Endothelial cell of umbilical vein (primary cell): ENCODE data around the gene FHIT. TPM values are rescaled to one million over a fixed set of nuclear protein-coding genes. Genes with fewer than 3 reads are reported as not detected.

Experiments
- BruUV-seq: library from RNA; stranded (reverse); fragments of 400-500 nt; replicated peaks from 2 replicates; lab custom pipeline; 2021; lab: Mats Ljungman, UMichigan
- CTCF ChIA-PET: fragments of 300-600, 350-600 bp; sonication (Branson Sonifier 250); formaldehyde crosslinking; loops from one replicate; lab custom pipeline; 2021; ENCODE audit warnings: antibody characterized with exemption, inconsistent platforms; lab: Charles Lee
- POLR2A ChIA-PET: fragments of 300-600, 350-600 bp; sonication (Branson Sonifier 250); formaldehyde crosslinking; loops from one replicate; lab custom pipeline; 2021; ENCODE audit warnings: antibody characterized with exemption, inconsistent platforms; lab: Charles Lee
- DNase-seq: peaks from one replicate; pipeline ENCODE4 v3.0.0-alpha.2; 2011; ENCODE audit warnings: low read depth, low spot score
- FAIRE-seq: peaks from 2 replicates; lab custom pipeline; 2011; peaks lifted over from hg19 to GRCh38; lab: Jason Lieb, UNC
- H2AFZ ChIP-seq: 2 replicates; pipeline ENCODE4 v1.6.0; 2012; ENCODE audit warnings: low read depth, low read length, control low read depth, inconsistent platforms
- H3K27ac ChIP-seq: 2 replicates; pipeline ENCODE4 v1.5.1; 2011; ENCODE audit warnings: low read depth, mild to moderate bottlenecking, control low read depth, low read length, moderate library complexity; ENCODE audit not compliant: insufficient read depth
- H3K27me3 ChIP-seq, 2 experiments: 2 replicates each; pipeline versions ENCODE4 v1.6.0 to v1.6.1; 2011; ENCODE audit warnings: low read length in 2 of 2, mixed read lengths in 1 of 2; ENCODE audit not compliant: control insufficient read depth in 2 of 2, insufficient read depth in 2 of 2
- H3K36me3 ChIP-seq, 2 experiments: 2 replicates in 1 of 2; 3 replicates in 1 of 2; pipeline ENCODE4 v1.5.1; 2011; ENCODE audit warnings: low read length in 2 of 2, mild to moderate bottlenecking in 1 of 2, moderate library complexity in 1 of 2; ENCODE audit not compliant: control insufficient read depth in 2 of 2, insufficient read depth in 2 of 2; ENCODE audit errors: extremely low read depth in 1 of 2
- H3K4me1 ChIP-seq: 3 replicates; pipeline ENCODE4 v1.5.1; 2011; ENCODE audit warnings: mild to moderate bottlenecking, low read length; ENCODE audit not compliant: control insufficient read depth, insufficient read depth; ENCODE audit errors: extremely low read depth
- H3K4me2 ChIP-seq: 2 replicates; pipeline ENCODE4 v1.6.1; 2011; ENCODE audit warnings: low read length, control low read depth, mixed read lengths; ENCODE audit not compliant: insufficient read depth
- H3K4me3 ChIP-seq, 3 experiments: fragments of 200-600 bp in 1 of 3; sonication (generic), shearing (Covaris generic) in 1 of 3; replicated peaks in 1 of 3; 2 replicates each; pipeline ENCODE4 v1.5.1; 2011 to 2016; ENCODE audit warnings: control low read depth in 3 of 3, low read length in 3 of 3, mild to moderate bottlenecking in 2 of 3, inconsistent platforms in 1 of 3, low read depth in 1 of 3, moderate library complexity in 1 of 3; ENCODE audit not compliant: insufficient read depth in 1 of 3
- H3K79me2 ChIP-seq: 2 replicates; pipeline ENCODE4 v1.6.0; 2012; ENCODE audit warnings: low read length, inconsistent platforms; ENCODE audit not compliant: control insufficient read depth, insufficient read depth
- H3K9ac ChIP-seq: replicated peaks from 2 replicates; pipeline ENCODE3; 2011; ENCODE audit warnings: low read length, control low read depth; ENCODE audit not compliant: insufficient read depth; ENCODE audit errors: extremely low read depth
- H3K9me1 ChIP-seq: replicated peaks from 3 replicates; pipeline ENCODE4 v1.6.0; 2011; ENCODE audit warnings: mild to moderate bottlenecking, low read length; ENCODE audit not compliant: control insufficient read depth, insufficient read depth; ENCODE audit errors: extremely low read depth
- H3K9me3 ChIP-seq: replicated peaks from 2 replicates; pipeline ENCODE4 v1.5.1; 2012; ENCODE audit warnings: low read length, inconsistent platforms; ENCODE audit not compliant: control insufficient read depth, insufficient read depth
- H4K20me1 ChIP-seq: replicated peaks from 2 replicates; pipeline ENCODE3; 2011; ENCODE audit warnings: mild to moderate bottlenecking, low read length; ENCODE audit not compliant: control insufficient read depth, insufficient read depth; ENCODE audit errors: extremely low read depth
- CTCF ChIP-seq, 2 donors: IDR thresholded peaks; 1 replicate in 1 of 2; 2 replicates in 1 of 2; pipeline ENCODE4 v1.5.1; 2011; ENCODE audit warnings: low read length in 2 of 2, mild to moderate bottlenecking in 2 of 2, moderate library complexity in 2 of 2, control low read depth in 1 of 2, inconsistent platforms in 1 of 2, low read depth in 1 of 2; ENCODE audit not compliant: insufficient read depth in 1 of 2; ENCODE audit errors: extremely low read depth in 1 of 2
- EZH2 ChIP-seq: IDR thresholded peaks from 2 replicates; pipeline ENCODE4 v1.6.1; 2012; ENCODE audit warnings: borderline replicate concordance, low read depth, mild to moderate bottlenecking, moderate library complexity, low read length, inconsistent platforms; ENCODE audit not compliant: severe bottlenecking
- FOS ChIP-seq: IDR thresholded peaks from 2 replicates; pipeline ENCODE4 v1.6.1; 2011; ENCODE audit warnings: mild to moderate bottlenecking, low read length, moderate library complexity, borderline replicate concordance; ENCODE audit not compliant: insufficient read depth
- GATA2 ChIP-seq: IDR thresholded peaks from 2 replicates; pipeline ENCODE4 v1.7.0; 2011; ENCODE audit warnings: low read depth, mild to moderate bottlenecking, moderate library complexity, mixed read lengths, low read length; ENCODE audit not compliant: insufficient read length, insufficient read depth
- JUN ChIP-seq: IDR thresholded peaks from 2 replicates; pipeline ENCODE4 v1.6.1; 2011; ENCODE audit warnings: borderline replicate concordance, low read depth; ENCODE audit not compliant: insufficient read length, insufficient read depth
- MAX ChIP-seq: IDR thresholded peaks from 2 replicates; pipeline ENCODE4 v1.6.1; 2011; ENCODE audit not compliant: insufficient read depth, insufficient read length
- MYC ChIP-seq: IDR thresholded peaks from one replicate; pipeline ENCODE4 v1.6.1; 2011; ENCODE audit warnings: mild to moderate bottlenecking, low read depth, low read length
- POLR2A ChIP-seq: IDR thresholded peaks from 2 replicates; pipeline ENCODE4 v1.6.1; 2012; ENCODE audit warnings: low read depth, mild to moderate bottlenecking, control low read depth, low read length
- POLR2AphosphoS5 ChIP-seq: IDR thresholded peaks from 2 replicates; pipeline ENCODE4 v1.6.1; 2012; ENCODE audit warnings: low read depth, mild to moderate bottlenecking, control low read depth, low read length, moderate library complexity; ENCODE audit not compliant: insufficient read depth
- dilution Hi-C: fragments of 300-500 bp; cut with MboI; formaldehyde crosslinking; loops from one replicate; pipeline ENCODE4 v1.15.0; 2019; ENCODE audit warnings: low sequenced_read_pairs; ENCODE audit not compliant: extremely low pct_ligation_motif_present
- intact Hi-C: fragments of 100-400 bp; cut with micrococcal nuclease; formaldehyde crosslinking; loops from one replicate; pipeline ENCODE4 v1.10.0; 2022
- polyA plus RNA-seq, 4 experiments: library from polyadenylated mRNA; depleted of rRNA in 3 of 4; stranded (reverse) in 3 of 4; unstranded in 1 of 4; fragments of >200 nt; gene quantifications; 2 replicates each; pipeline versions ENCODE4 v1.2.1 to v1.2.3, GENCODE V29; 2011 to 2012; ENCODE audit warnings: missing spikeins in 1 of 4
- total RNA-seq: library from RNA; stranded (reverse); gene quantifications from 2 replicates; pipeline ENCODE4 v1.2.3, GENCODE V29; 2021

The FHIT gene
- total and polyA plus RNA-seq, 2 donors (not counting 3 experiments of a cell fraction or from before 2014, with no cell fraction given): 0.47 to 2.2 TPM

DNA sequence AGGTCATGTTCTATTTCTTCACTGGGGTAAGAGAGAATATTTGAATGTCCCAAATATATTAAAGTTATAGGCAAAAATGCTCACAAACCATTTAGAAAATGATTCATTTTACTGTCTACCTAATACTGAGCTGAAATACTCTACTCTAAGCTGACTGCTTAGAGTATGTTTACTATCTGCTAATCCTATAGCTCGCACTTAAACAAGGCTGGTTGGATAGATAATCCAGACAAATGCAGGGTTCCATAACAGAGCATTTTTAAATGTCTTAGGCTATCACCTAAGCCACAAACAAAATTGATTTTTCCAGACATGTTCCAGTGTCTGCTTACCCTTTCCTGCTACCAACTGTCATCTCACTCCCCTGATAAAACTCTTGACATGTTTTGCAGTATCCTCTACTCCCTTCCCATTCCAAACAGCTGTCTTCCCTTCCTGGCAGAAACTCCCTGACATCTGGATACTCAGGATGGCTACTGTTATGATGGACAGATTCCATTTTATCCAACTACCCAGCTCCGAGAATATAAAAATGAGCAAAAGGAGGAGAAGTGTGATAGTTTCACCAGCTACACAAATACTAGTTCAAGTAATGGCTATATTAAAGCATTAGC is 1034.7 kb downstream of the FHIT start:
- H3K9me3 ChIP-seq: no peaks in the 10 kb centered on the region
- no peak overlapping the region for H3K4me3 ChIP-seq
- H3K4me2 ChIP-seq: no peak overlapping the region
- H3K27me3 ChIP-seq: no peaks in the 10 kb centered on the region
- no peaks in the 10 kb centered on the region for H4K20me1 ChIP-seq
- TF ChIP-seq POLR2A (no peak), POLR2AphosphoS5 (no peak), MAX (no peak)
- H3K9me1 ChIP-seq: no peaks in the 10 kb centered on the region
- H2AFZ ChIP-seq: no peak overlapping the region
- DNase-seq (no peak), FAIRE-seq (no peak)
- H3K9ac ChIP-seq: no peak overlapping the region
- H3K36me3 ChIP-seq: no peaks in the 10 kb centered on the region
- no peak overlapping the region for H3K27ac ChIP-seq
- H3K4me1 ChIP-seq: no peaks in the 10 kb centered on the region
- BruUV-seq: no TSS peak
- dilution Hi-C loops (no loop called here), intact Hi-C loops (no loop called here)
- ChIA-PET POLR2A (no interaction called here), CTCF (no interaction called here)
- H3K79me2 ChIP-seq: no peaks in the 10 kb centered on the region

DNA sequence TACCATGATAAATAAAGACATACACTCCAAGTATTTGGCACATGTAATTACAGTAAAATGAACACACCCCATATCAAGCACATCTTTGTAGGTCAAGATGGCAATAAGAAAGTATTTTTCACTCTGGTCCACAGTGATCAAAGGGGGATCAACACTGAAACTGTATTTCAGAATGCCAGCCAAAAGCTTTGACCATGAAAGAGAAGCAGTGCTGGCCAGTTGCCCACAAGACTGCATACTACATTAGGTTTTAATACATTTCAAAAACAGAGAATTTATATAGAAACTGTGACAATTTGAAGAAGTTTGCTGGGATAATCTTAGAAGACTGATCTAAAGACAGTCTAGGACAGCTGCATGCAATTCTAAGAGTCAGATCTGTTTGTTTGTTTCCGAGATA is 1035.3 kb downstream of the FHIT start:
- Histone ChIP-seq H3K79me2 (no peaks in the 10 kb centered on the region), H3K27ac (no peak overlapping the region), H3K4me1 (no peaks in the 10 kb centered on the region), H3K4me2 (no peak overlapping the region), H3K36me3 (no peaks in the 10 kb centered on the region), H3K9me3 (no peaks in the 10 kb centered on the region), H3K9ac (no peak overlapping the region), H4K20me1 (no peaks in the 10 kb centered on the region), H3K9me1 (no peaks in the 10 kb centered on the region), H3K4me3 (no peak overlapping the region), H3K27me3 (no peaks in the 10 kb centered on the region), H2AFZ (no peak overlapping the region)
- dilution Hi-C loops: no loop called here
- ChIA-PET CTCF (no interaction called here), POLR2A (no interaction called here)
- intact Hi-C loops: no loop called here
- DNase-seq: no peak
- TF ChIP-seq POLR2AphosphoS5 (no peak), EZH2 (no peak), MAX (no peak), MYC (no peak), JUN (no peak), POLR2A (no peak), CTCF (IDR thresholded peaks at IDR 0.05; ENCODE audit: extremely low read depth in 1 of 2, insufficient read depth in 1 of 2, low read depth in 1 of 2, low read length in 2 of 2) (no peak), FOS (no peak), GATA2 (no peak)
- no TSS peak for BruUV-seq
- FAIRE-seq: no peak
